GM12891 (cell line): ENCODE measurements around the gene ITGB4.

Experiments used
- POLR2A ChIP-seq: IDR thresholded peaks from 2 replicates; pipeline ENCODE4 v1.6.1; 2011; ENCODE audit warnings: low read depth, low read length, control low read depth
- POLR2AphosphoS5 ChIP-seq: IDR thresholded peaks from 2 replicates; pipeline ENCODE4 v1.6.1; 2011; ENCODE audit warnings: low read depth, low read length, control low read depth
- POU2F2 ChIP-seq: IDR thresholded peaks from 2 replicates; pipeline ENCODE4 v1.6.1; 2011; ENCODE audit warnings: low read depth, mild to moderate bottlenecking, control low read depth, low read length, moderate library complexity
- SPI1 ChIP-seq: IDR thresholded peaks from 2 replicates; pipeline ENCODE4 v1.6.1; 2011; ENCODE audit warnings: low read depth, low read length, control low read depth
- TAF1 ChIP-seq: IDR thresholded peaks from 2 replicates; pipeline ENCODE4 v1.6.1; 2011; ENCODE audit warnings: low read depth, low read length, control low read depth

DNA sequence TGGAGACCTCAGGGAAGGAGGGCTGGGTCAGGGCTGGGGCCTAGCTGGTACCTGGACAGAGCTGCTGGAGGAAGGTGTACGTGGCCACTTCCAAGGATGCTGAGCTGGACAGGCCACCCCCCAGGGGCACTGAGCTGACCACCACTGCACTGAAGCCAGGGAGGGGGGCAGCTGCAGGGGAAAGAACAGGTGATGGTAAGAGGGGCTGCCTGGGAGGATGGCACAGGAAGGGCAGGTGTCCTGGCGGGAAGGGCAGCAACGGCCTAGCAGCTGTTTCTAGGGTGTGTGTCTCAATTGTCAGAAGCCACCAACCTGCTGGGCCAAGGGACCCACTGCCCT lies 42.0 kb downstream of the ITGB4 start:
- no peak for TF ChIP-seq POLR2AphosphoS5
- TF ChIP-seq POLR2A = no peak
- TF ChIP-seq POU2F2 = no peak
- no peak for TF ChIP-seq TAF1
- no peak for TF ChIP-seq SPI1
